HFF-Myc (cell line): ENCODE results near the gene MAP3K7.

Source experiments
- DNase-seq: peaks from one replicate; pipeline ENCODE4 v3.0.0-alpha.2; 2011; ENCODE audit warnings: low read depth; ENCODE audit errors: extremely low read depth
- H3K4me3 ChIP-seq: replicated peaks from 2 replicates; pipeline ENCODE4 v1.5.1; 2011; ENCODE audit warnings: low read depth, mild to moderate bottlenecking, control low read depth, low read length
- CTCF ChIP-seq: IDR thresholded peaks from 2 replicates; pipeline ENCODE4 v1.5.1; 2012; ENCODE audit warnings: mild to moderate bottlenecking, low read depth, low read length, control low read depth; ENCODE audit errors: missing control alignments

Gene MAP3K7

GRCh38 chr6:90559931-90560330 is 26.9 kb downstream of the MAP3K7 start:
- H3K4me3 ChIP-seq, result no peak overlapping the region
- no peak for TF ChIP-seq CTCF
- no peak for DNase-seq

GRCh38 chr6:90557006-90557405 is 29.9 kb downstream of the MAP3K7 start:
- no peak overlapping the region for H3K4me3 ChIP-seq
- DNase-seq, result no peak
- no peak for TF ChIP-seq CTCF

- TF ChIP-seq CTCF, result no peak
- no peak for DNase-seq
Observed at GRCh38 chr6:90547991-90548390, 38.9 kb downstream of the MAP3K7 start.

GRCh38 chr6:90547079-90547478 is 39.8 kb downstream of the MAP3K7 start:
- DNase-seq, result no peak

More at GRCh38 chr6:90547991-90548390, 38.9 kb downstream of the MAP3K7 start:
- no peak overlapping the region for H3K4me3 ChIP-seq

GRCh38 chr6:90545448-90545847 is 41.4 kb downstream of the MAP3K7 start:
- H3K4me3 ChIP-seq, result no peak overlapping the region
- TF ChIP-seq CTCF, result no peak
- no peak for DNase-seq

More at GRCh38 chr6:90547079-90547478, 39.8 kb downstream of the MAP3K7 start:
- TF ChIP-seq CTCF, result no peak
- no peak overlapping the region for H3K4me3 ChIP-seq

GRCh38 chr6:90544741-90545140 is 42.1 kb downstream of the MAP3K7 start:
- no peak for DNase-seq
- no peak for TF ChIP-seq CTCF
- H3K4me3 ChIP-seq, result no peak overlapping the region

GRCh38 chr6:90544081-90544480 is 42.8 kb downstream of the MAP3K7 start:
- no peak for TF ChIP-seq CTCF
- DNase-seq, result no peak
- no peak overlapping the region for H3K4me3 ChIP-seq
